ENCODE data around the gene PFN1.

PFN1 gene

DNA sequence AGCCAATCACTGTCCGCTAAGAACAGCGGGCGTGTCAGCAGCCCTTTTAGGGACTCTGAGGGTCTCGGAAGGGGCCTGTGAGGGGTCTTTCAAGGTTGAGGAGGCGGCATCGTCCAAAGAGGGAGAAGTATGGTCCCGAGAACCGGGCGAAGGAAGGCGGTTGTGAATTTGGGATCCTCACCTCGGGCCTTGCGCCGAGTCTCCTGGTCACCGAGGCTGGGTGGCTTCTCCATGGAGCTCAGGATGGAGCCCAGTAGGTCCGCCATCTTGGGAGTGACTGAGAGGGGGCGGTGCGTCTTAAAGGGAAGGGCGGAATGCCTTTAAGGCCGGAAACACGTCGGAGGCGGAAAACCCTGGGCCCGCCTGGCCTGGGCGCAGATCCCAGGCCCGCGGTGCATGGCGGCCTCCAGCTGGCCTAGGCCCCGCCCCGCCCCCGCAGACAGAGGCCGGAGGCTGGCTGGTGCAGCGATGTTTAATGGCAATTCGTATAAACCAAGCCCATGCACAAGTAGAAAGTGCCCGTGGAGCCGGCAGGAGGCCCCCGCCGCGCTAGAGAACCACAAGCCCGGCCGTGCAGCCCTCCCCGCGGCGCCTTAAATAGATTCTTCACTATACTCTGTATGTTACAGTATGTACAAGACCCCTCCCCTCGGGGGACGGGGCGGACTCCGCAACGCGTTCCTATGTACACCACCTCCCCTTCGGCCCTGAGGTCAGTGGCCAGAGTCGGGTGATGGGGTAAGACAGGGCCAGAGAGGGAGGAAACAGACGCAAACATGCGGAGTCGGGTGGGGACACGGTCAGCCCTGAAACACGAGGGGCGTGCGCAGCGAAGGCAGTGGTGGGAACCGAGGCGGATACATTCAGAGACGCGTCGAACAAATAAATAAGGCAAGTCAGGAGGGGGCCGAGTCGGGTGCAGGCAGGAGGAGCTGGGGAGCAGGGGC is 19.5 kb upstream of the PFN1 start, which contains the start of gene SPAG7:
SPAG7 (minus strand) TSS at position 279 of the 947 bp plus-strand sequence; CDS start at position 266, 13 bp downstream.
- peak; percentile 89 for DNase-seq

- DNase-seq = peak; percentile 94
These were observed 18.7 kb upstream of the PFN1 start for GRCh38 chr17:4966844-4967538.

GRCh38 chr17:4965311-4965986 is 17.1 kb upstream of the PFN1 start:
- no peak for DNase-seq

DNA sequence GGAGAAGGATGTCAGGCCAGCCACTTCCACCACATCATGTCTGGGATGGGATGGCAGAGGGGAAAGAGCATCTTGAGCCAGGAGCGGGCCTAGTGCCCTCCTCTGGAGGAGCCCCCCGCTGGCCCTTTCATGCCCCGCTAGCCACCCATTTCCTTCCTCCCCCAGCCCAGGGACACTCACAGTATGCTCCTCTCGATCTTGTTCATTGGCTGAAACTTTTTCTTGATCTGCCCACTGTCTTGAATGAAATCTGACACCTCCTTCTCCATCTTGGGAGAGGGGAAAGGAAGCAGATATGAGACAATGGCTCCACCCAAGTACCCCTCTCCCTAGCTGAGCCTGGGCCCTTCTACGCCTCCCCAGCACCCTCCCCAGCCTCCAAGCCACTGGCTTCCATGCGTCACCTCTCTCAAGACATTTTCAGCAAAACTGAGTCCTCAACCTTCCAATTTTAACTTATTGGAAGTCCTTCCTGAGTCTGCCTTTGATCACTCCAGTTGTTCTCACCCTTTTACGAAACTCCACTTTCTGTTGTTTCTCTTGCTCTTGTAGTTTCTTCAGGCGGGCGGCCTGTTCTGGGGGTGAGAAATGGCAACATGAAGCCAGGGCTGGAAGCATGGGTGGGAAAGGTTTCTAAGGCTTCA is 12.1 kb upstream of the PFN1 start:
- no peak for DNase-seq

GRCh38 chr17:4959261-4959965 is 11.1 kb upstream of the PFN1 start:
- DNase-seq = no peak

DNA sequence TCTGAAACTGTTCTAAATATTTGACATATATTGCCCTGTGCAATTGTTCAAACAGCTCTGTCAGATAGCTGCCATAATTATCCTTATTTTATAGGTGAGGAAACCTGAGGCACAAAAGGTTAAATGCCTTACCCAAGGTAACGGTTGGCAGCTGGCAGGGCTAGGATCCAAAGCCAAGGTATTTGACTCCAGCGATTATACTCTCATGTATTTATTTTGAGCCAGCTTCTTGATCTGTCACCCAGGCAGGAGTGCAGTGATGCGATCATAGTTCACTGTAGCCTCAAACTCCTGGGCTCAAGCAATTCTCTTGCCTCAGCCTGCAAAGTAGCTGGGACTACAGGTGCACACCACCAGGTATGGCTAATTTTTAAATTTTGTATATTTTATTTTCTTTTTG is 9.8 kb upstream of the PFN1 start:
- no peak for DNase-seq

DNA sequence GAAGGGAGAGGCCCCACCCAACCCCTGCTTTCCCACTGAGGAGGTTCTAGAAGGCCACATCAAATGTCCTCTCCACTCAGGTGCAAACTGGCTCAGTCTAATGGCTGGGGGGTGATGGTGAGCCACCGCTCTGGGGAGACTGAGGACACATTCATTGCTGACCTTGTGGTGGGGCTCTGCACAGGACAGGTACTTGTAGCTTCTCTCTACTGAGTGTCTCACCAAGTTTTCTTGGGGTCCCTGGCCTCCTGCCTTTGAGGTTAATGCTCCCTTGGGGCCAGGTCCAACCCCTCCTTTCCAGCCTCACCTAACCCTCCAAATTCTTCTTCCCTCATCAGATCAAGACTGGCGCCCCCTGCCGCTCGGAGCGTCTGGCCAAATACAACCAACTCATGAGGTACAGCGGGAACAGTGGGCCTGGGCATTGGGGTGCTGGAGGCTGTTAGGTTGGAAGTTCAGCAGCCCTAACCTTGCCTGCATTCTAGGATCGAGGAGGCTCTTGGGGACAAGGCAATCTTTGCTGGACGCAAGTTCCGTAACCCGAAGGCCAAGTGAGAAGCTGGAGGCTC is 8.2 kb upstream of the PFN1 start:
- peak; percentile 33 for DNase-seq

GRCh38 chr17:4955091-4955490 is 6.8 kb upstream of the PFN1 start:
- DNase-seq = no peak

GRCh38 chr17:4953451-4953961 is 5.2 kb upstream of the PFN1 start:
- no peak for DNase-seq

DNA sequence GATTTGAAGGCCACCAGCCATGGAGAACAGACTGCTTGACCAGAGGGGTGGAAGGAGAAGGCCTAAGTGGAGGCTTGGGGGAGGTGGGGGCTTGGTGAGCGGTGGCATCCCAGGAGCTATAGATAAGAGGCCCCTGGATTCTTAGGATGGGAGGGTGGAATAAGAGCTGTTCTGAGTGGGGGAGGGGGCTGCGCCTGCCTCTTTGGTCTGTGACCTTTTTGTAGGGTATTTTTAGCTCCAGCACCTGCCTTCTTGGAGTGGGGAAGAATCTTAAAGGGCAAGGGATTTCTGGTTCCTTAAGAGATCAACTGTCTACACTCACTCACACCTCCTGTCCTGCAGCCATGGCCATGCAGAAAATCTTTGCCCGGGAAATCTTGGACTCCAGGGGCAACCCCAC is 3.2 kb upstream of the PFN1 start:
- no peak for DNase-seq

- DNase-seq = no peak
These were observed 2.4 kb upstream of the PFN1 start, which contains the start of gene ENO3 for GRCh38 chr17:4950746-4951204. Gene ENO3 (plus strand): TSS chr17:4951119. CDS start chr17:4951830, 711 bp downstream.

GRCh38 chr17:4950075-4950745 is 1.9 kb upstream of the PFN1 start:
- no peak for DNase-seq

- peak; percentile 78 for DNase-seq
These were observed 1.2 kb upstream of the PFN1 start for GRCh38 chr17:4949321-4950074.

DNA sequence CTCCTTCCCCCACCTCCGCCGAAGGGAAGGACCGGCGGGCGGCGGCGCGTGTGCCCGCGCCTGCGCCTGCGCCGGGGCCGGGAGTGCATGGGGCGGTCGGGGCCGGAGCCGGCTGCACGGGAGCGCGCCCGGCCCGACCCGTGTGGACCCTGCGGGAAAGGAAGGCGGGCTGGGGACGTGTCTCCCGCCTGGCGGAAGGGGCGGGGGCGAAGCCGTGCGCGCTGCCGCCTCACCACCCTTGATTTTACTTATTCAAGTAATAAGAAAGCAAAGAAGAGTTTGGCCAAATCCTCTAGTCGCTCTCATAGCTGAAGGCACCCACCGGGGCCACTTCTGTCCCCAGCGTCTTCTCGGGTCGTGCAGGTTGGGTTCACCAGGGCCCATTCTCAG is 596 bp upstream of the PFN1 start:
- DNase-seq = peak; percentile 68

DNA sequence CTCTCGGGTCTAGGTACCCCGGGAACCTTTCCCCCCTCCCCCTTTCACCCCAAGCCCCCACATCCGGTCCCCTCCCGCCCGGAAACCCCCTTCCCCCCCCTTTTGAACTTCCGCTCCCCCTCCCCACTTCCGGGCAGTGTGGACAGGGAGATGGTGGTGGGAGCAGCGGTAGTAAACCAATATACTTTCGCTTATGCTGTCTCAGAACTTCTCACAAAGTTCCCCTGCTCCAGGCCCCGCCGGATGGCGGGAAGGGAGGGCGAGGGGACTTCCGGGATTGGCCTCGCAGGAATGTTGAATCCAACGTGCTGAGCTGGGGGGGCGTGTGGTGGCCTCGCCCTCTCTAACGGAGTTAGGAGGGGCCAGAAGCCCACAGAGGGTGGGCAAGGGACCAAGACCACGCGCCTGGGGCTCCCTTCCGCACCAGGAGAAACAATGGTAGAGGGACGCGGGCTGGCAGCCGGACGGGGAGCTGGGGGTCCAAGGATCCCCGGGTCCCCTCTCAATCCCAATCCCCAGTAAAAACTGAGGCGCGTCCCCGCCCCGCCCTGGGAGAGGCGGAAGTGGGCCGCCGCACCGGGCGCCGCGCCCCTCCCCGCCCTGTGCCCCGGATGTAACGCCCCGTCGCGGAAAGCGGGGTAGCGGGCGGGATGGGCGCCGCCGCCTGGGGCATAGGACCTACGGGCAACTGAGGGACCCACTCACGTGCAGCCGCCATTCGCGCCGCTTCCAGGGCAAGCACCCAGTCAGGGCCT is 742 bp downstream of the PFN1 start:
- peak; percentile 59 for DNase-seq

DNA sequence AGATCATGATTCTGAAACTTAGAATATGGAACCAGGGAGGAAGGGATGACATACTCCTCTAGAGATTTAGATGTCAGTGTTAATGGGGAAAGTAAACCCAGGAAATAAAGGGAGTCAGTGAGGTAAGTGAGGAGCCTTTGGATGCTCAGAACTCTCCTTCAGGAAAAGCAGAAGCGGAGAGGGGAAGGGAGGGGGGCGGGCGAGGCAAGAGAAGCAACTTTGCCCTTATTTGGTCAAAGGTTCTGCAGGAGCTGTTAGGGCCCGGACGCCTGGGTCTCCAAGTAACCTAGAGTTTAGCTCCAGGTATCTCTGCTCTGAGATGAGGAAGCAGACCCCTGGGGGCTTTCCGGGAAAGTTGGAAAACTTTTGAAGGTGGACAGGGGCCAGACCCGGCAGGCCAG is 1.3 kb downstream of the PFN1 start:
- peak; percentile 46 for DNase-seq

- no peak for DNase-seq
These were observed 1.9 kb downstream of the PFN1 start for GRCh38 chr17:4946312-4946976.

- no peak for DNase-seq
These were observed 2.4 kb downstream of the PFN1 start for GRCh38 chr17:4945944-4946280.

Data from stimulated activated naive CD4-positive, alpha-beta T cell treated with Interleukin-2 at 50 U/mL for 16 hours (primary cell).